T-helper 1 cell treated with Interleukin-12 subunit alpha and Interleukin-12 subunit beta and Interleukin-4 antibody, amounts not matched to agents 30 μg/mL and 1 μg/mL, for 36 hours (primary cell): ENCODE measurements around the gene DOK7.

Experiments
- H3K27ac Mint-ChIP-seq: one replicate; pipeline ENCODE4 v1.8.0; 2021; ENCODE audit warnings: mild to moderate bottlenecking, mixed read lengths
- H3K27me3 Mint-ChIP-seq: one replicate; pipeline ENCODE4 v1.8.0; 2021; ENCODE audit warnings: low read depth, mixed read lengths
- H3K36me3 Mint-ChIP-seq: one replicate; pipeline ENCODE4 v1.8.0; 2021; ENCODE audit warnings: low read depth, mixed read lengths
- H3K4me1 Mint-ChIP-seq: one replicate; pipeline ENCODE4 v1.8.0; 2021; ENCODE audit warnings: low read depth, mixed read lengths
- H3K4me3 Mint-ChIP-seq: one replicate; pipeline ENCODE4 v1.8.0; 2021; ENCODE audit warnings: mild to moderate bottlenecking, moderate library complexity, mixed read lengths
- H3K9me3 Mint-ChIP-seq: one replicate; pipeline ENCODE4 v1.8.0; 2021; ENCODE audit warnings: mixed read lengths

DOK7 gene

GRCh38 chr4:3422241-3422801 is 40.8 kb upstream of the DOK7 start:
- H3K27me3 Mint-ChIP-seq = no peaks in the 10 kb centered on the region
- no peak overlapping the region for H3K27ac Mint-ChIP-seq
- H3K9me3 Mint-ChIP-seq = no peaks in the 10 kb centered on the region
- no peaks in the 10 kb centered on the region for H3K36me3 Mint-ChIP-seq
- H3K4me1 Mint-ChIP-seq = no peaks in the 10 kb centered on the region
- H3K4me3 Mint-ChIP-seq = no peak overlapping the region

GRCh38 chr4:3422808-3423297 is 40.3 kb upstream of the DOK7 start:
- H3K4me3 Mint-ChIP-seq = no peak overlapping the region
- no peaks in the 10 kb centered on the region for H3K27me3 Mint-ChIP-seq
- H3K36me3 Mint-ChIP-seq = no peaks in the 10 kb centered on the region
- no peaks in the 10 kb centered on the region for H3K4me1 Mint-ChIP-seq
- H3K27ac Mint-ChIP-seq = no peak overlapping the region
- H3K9me3 Mint-ChIP-seq = no peaks in the 10 kb centered on the region

GRCh38 chr4:3423406-3423805 is 39.7 kb upstream of the DOK7 start:
- Mint-ChIP-seq H3K4me1 (no peaks in the 10 kb centered on the region), H3K4me3 (no peak overlapping the region), H3K27me3 (no peaks in the 10 kb centered on the region), H3K27ac (no peak overlapping the region), H3K9me3 (no peaks in the 10 kb centered on the region), H3K36me3 (no peaks in the 10 kb centered on the region)

GRCh38 chr4:3423952-3424351 is 39.2 kb upstream of the DOK7 start:
- Mint-ChIP-seq H3K9me3 (no peaks in the 10 kb centered on the region), H3K4me1 (no peaks in the 10 kb centered on the region), H3K27ac (no peak overlapping the region), H3K4me3 (no peak overlapping the region), H3K27me3 (no peaks in the 10 kb centered on the region), H3K36me3 (no peaks in the 10 kb centered on the region)

GRCh38 chr4:3424522-3425095 is 38.5 kb upstream of the DOK7 start:
- H3K4me1 Mint-ChIP-seq = no peaks in the 10 kb centered on the region
- no peaks in the 10 kb centered on the region for H3K36me3 Mint-ChIP-seq
- no peak overlapping the region for H3K4me3 Mint-ChIP-seq
- H3K27me3 Mint-ChIP-seq = no peaks in the 10 kb centered on the region
- H3K27ac Mint-ChIP-seq = no peak overlapping the region
- no peaks in the 10 kb centered on the region for H3K9me3 Mint-ChIP-seq

- Mint-ChIP-seq H3K4me1 (no peaks in the 10 kb centered on the region), H3K27ac (no peak overlapping the region), H3K27me3 (no peaks in the 10 kb centered on the region), H3K9me3 (no peaks in the 10 kb centered on the region), H3K36me3 (no peaks in the 10 kb centered on the region), H3K4me3 (no peak overlapping the region)
These were observed 36.5 kb upstream of the DOK7 start for GRCh38 chr4:3426465-3427133.

- Mint-ChIP-seq H3K9me3 (no peaks in the 10 kb centered on the region), H3K27ac (no peak overlapping the region), H3K27me3 (no peaks in the 10 kb centered on the region), H3K4me1 (no peaks in the 10 kb centered on the region), H3K4me3 (no peak overlapping the region), H3K36me3 (no peaks in the 10 kb centered on the region)
These were observed 36.0 kb upstream of the DOK7 start for GRCh38 chr4:3427134-3427476.

- Mint-ChIP-seq H3K27ac (no peak overlapping the region), H3K4me1 (no peaks in the 10 kb centered on the region), H3K9me3 (no peaks in the 10 kb centered on the region), H3K4me3 (no peak overlapping the region), H3K27me3 (no peaks in the 10 kb centered on the region), H3K36me3 (no peaks in the 10 kb centered on the region)
These were observed 35.2 kb upstream of the DOK7 start for GRCh38 chr4:3427706-3428446.

GRCh38 chr4:3429651-3430050 is 33.5 kb upstream of the DOK7 start:
- Mint-ChIP-seq H3K4me3 (no peak overlapping the region), H3K4me1 (no peaks in the 10 kb centered on the region), H3K36me3 (no peaks in the 10 kb centered on the region), H3K27me3 (no peaks in the 10 kb centered on the region), H3K27ac (no peak overlapping the region), H3K9me3 (no peaks in the 10 kb centered on the region)

- H3K36me3 Mint-ChIP-seq = no peaks in the 10 kb centered on the region
- H3K4me1 Mint-ChIP-seq = no peaks in the 10 kb centered on the region
- H3K4me3 Mint-ChIP-seq = no peak overlapping the region
- no peaks in the 10 kb centered on the region for H3K9me3 Mint-ChIP-seq
- no peak overlapping the region for H3K27ac Mint-ChIP-seq
- no peaks in the 10 kb centered on the region for H3K27me3 Mint-ChIP-seq
These were observed 32.6 kb upstream of the DOK7 start for GRCh38 chr4:3430524-3430923.

- H3K9me3 Mint-ChIP-seq = no peaks in the 10 kb centered on the region
- H3K27ac Mint-ChIP-seq = no peak overlapping the region
- no peaks in the 10 kb centered on the region for H3K36me3 Mint-ChIP-seq
- H3K4me1 Mint-ChIP-seq = no peaks in the 10 kb centered on the region
- H3K27me3 Mint-ChIP-seq = no peaks in the 10 kb centered on the region
- no peak overlapping the region for H3K4me3 Mint-ChIP-seq
These were observed 31.6 kb upstream of the DOK7 start for GRCh38 chr4:3431446-3431993.

- Mint-ChIP-seq H3K27ac (no peak overlapping the region), H3K4me3 (no peak overlapping the region), H3K27me3 (no peaks in the 10 kb centered on the region), H3K4me1 (no peaks in the 10 kb centered on the region), H3K36me3 (no peaks in the 10 kb centered on the region), H3K9me3 (no peaks in the 10 kb centered on the region)
These were observed 30.7 kb upstream of the DOK7 start for GRCh38 chr4:3432381-3432790.

GRCh38 chr4:3433138-3433869 is 29.8 kb upstream of the DOK7 start:
- Mint-ChIP-seq H3K4me1 (no peaks in the 10 kb centered on the region), H3K4me3 (no peak overlapping the region), H3K27ac (no peak overlapping the region), H3K27me3 (no peaks in the 10 kb centered on the region), H3K36me3 (no peaks in the 10 kb centered on the region), H3K9me3 (no peaks in the 10 kb centered on the region)
